NCI-H524 treated with DMSO at 0.1 percent for 48 hours (cell line): ENCODE results near the gene MLN.

Experiments
- DNase-seq: peaks from one replicate; lab custom pipeline; 2025; lab: John Stamatoyannopoulos, UW

MLN gene

GRCh38 chr6:33803571-33804053 lies at the start of gene MLN:
Gene MLN (minus strand): TSS chr6:33804003. CDS start chr6:33801163, 2,840 bp downstream.
- DNase-seq: no peak

- DNase-seq: no peak
Measured at GRCh38 chr6:33853026-33853425, 49.2 kb upstream of the MLN start.

- DNase-seq: no peak
Measured at GRCh38 chr6:33851959-33852358, 48.2 kb upstream of the MLN start.

GRCh38 chr6:33850869-33851541 lies 47.2 kb upstream of the MLN start:
- no peak for DNase-seq

GRCh38 chr6:33850296-33850695 lies 46.5 kb upstream of the MLN start:
- no peak for DNase-seq

- no peak for DNase-seq
Measured at GRCh38 chr6:33849500-33850075, 45.8 kb upstream of the MLN start.

GRCh38 chr6:33848484-33848883 lies 44.7 kb upstream of the MLN start:
- peak; percentile 85 for DNase-seq

- no peak for DNase-seq
Measured at GRCh38 chr6:33847867-33848266, 44.1 kb upstream of the MLN start.

GRCh38 chr6:33847078-33847477 lies 43.3 kb upstream of the MLN start:
- DNase-seq: no peak

GRCh38 chr6:33846226-33846625 lies 42.4 kb upstream of the MLN start:
- DNase-seq: no peak

- DNase-seq: no peak
Measured at GRCh38 chr6:33845031-33845745, 41.4 kb upstream of the MLN start.

GRCh38 chr6:33843131-33844121 lies 39.6 kb upstream of the MLN start:
- no peak for DNase-seq

- DNase-seq: no peak
Measured at GRCh38 chr6:33841868-33842267, 38.1 kb upstream of the MLN start.

- no peak for DNase-seq
Measured at GRCh38 chr6:33841070-33841469, 37.3 kb upstream of the MLN start.

GRCh38 chr6:33840048-33840926 lies 36.5 kb upstream of the MLN start:
- no peak for DNase-seq

GRCh38 chr6:33839399-33840047 lies 35.7 kb upstream of the MLN start:
- peak; percentile 95 for DNase-seq

GRCh38 chr6:33838983-33839382 lies 35.2 kb upstream of the MLN start:
- DNase-seq: no peak

- DNase-seq: no peak
Measured at GRCh38 chr6:33837971-33838665, 34.3 kb upstream of the MLN start.

- no peak for DNase-seq
Measured at GRCh38 chr6:33836806-33837469, 33.1 kb upstream of the MLN start.
